ENCODE data around the gene DAPK2.
A peak's percentile ranks its signal among the peaks of the same experiment; 100 is the strongest.
"Not testable (repeated sequence)": the region's sequence is repeated elsewhere in the genome, so short reads cannot be mapped to it uniquely, and the experiment has no call there.

The DAPK2 gene

GRCh38 chr15:64070965-64071851, 24.9 kb upstream of the DAPK2 start:
- no peak for DNase-seq (ENCODE audit: low spot score)
- in situ Hi-C loops (cut with MboI; ENCODE audit: low pct_unique_long_range_greater_than_20kb, low sequenced_read_pairs, unreplicated experiment), result loop anchor here (25.0 kb wide), 3 partner anchors 309 to 609 kb away; no protein-coding TSS in a partner anchor
- TF ChIP-seq, protein P1, sequence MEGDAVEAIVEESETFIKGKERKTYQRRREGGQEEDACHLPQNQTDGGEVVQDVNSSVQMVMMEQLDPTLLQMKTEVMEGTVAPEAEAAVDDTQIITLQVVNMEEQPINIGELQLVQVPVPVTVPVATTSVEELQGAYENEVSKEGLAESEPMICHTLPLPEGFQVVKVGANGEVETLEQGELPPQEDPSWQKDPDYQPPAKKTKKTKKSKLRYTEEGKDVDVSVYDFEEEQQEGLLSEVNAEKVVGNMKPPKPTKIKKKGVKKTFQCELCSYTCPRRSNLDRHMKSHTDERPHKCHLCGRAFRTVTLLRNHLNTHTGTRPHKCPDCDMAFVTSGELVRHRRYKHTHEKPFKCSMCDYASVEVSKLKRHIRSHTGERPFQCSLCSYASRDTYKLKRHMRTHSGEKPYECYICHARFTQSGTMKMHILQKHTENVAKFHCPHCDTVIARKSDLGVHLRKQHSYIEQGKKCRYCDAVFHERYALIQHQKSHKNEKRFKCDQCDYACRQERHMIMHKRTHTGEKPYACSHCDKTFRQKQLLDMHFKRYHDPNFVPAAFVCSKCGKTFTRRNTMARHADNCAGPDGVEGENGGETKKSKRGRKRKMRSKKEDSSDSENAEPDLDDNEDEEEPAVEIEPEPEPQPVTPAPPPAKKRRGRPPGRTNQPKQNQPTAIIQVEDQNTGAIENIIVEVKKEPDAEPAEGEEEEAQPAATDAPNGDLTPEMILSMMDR (IDR thresholded peaks at IDR 0.05; ENCODE audit: extremely low read depth, insufficient read depth, missing control alignments), result no peak

- in situ Hi-C loops (cut with MboI; ENCODE audit: low pct_unique_long_range_greater_than_20kb, low sequenced_read_pairs, unreplicated experiment), result loop anchor here (25.0 kb wide), 3 partner anchors 308 to 608 kb away; no protein-coding TSS in a partner anchor
- no peak for DNase-seq (ENCODE audit: low spot score)
Observed at GRCh38 chr15:64070106-64070505, 23.8 kb upstream of the DAPK2 start.

DNA sequence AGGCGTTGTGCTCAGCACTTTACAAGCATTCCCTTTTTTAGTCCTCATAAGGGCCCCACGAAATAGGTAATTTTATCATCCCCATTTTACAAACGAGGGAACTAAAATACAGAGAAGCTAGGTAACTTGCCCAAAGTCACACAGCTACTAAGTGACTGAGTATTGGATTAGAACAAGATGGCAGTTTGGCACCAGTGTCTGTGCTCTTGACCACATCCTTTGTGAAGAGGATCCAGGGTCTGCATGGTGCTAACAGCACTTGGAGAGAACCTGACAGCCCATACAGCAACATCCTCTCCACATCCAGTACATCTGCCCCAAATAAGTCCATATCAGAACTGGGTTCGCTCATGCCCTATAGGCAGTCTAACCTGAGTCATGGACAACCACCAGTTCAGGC, 21.8 kb upstream of the DAPK2 start:
- in situ Hi-C loops (cut with MboI; ENCODE audit: low pct_unique_long_range_greater_than_20kb, low sequenced_read_pairs, unreplicated experiment), result loop anchor here (25.0 kb wide), 3 partner anchors 306 to 606 kb away; no protein-coding TSS in a partner anchor
- TF ChIP-seq, protein P1 (IDR thresholded peaks at IDR 0.05; ENCODE audit: extremely low read depth, insufficient read depth, missing control alignments), result no peak
- no peak for DNase-seq (ENCODE audit: low spot score)

More at GRCh38 chr15:64070106-64070505, 23.8 kb upstream of the DAPK2 start:
- TF ChIP-seq, protein P1 (IDR thresholded peaks at IDR 0.05; ENCODE audit: extremely low read depth, insufficient read depth, missing control alignments), result no peak

- in situ Hi-C loops (cut with MboI; ENCODE audit: low pct_unique_long_range_greater_than_20kb, low sequenced_read_pairs, unreplicated experiment), result loop anchor here (25.0 kb wide), 3 partner anchors 305 to 605 kb away; no protein-coding TSS in a partner anchor
- peak; percentile 70 for DNase-seq (ENCODE audit: low spot score)
- TF ChIP-seq, protein P1 (IDR thresholded peaks at IDR 0.05; ENCODE audit: extremely low read depth, insufficient read depth, missing control alignments), result peak; percentile 74
Observed at GRCh38 chr15:64067564-64068030, 21.3 kb upstream of the DAPK2 start.

DNA sequence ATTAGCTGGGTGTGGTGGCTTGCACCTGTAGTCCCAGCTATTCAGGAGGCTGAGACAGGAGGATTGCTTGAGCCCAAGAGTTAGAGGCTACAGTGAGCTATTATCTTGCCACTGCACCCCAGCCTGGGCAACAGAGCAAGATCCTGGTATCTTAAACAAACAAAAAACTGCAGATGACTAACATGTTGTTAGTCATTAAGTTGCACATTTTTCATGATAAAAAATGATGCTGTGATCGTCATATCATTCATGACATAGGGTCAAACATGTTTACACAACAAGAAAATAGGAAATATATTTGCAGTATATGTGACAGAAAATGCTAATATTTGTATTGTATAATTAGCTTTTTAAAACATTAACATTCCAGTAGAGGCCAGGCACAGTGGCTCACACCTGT, 20.2 kb upstream of the DAPK2 start:
- no peak for DNase-seq (ENCODE audit: low spot score)
- TF ChIP-seq, protein P1 (IDR thresholded peaks at IDR 0.05; ENCODE audit: extremely low read depth, insufficient read depth, missing control alignments), result no peak
- in situ Hi-C loops (cut with MboI; ENCODE audit: low pct_unique_long_range_greater_than_20kb, low sequenced_read_pairs, unreplicated experiment), result loop anchor here (25.0 kb wide), 3 partner anchors 304 to 604 kb away; no protein-coding TSS in a partner anchor

GRCh38 chr15:64060716-64061115, 14.4 kb upstream of the DAPK2 start:
- in situ Hi-C loops (cut with MboI; ENCODE audit: low pct_unique_long_range_greater_than_20kb, low sequenced_read_pairs, unreplicated experiment), result loop anchor here (25.0 kb wide), 3 partner anchors 298 to 598 kb away; no protein-coding TSS in a partner anchor
- no peak for DNase-seq (ENCODE audit: low spot score)
- TF ChIP-seq, protein P1 (IDR thresholded peaks at IDR 0.05; ENCODE audit: extremely low read depth, insufficient read depth, missing control alignments), result no peak

GRCh38 chr15:64059104-64059503, 12.8 kb upstream of the DAPK2 start:
- in situ Hi-C loops (cut with MboI; ENCODE audit: low pct_unique_long_range_greater_than_20kb, low sequenced_read_pairs, unreplicated experiment), result loop anchor here (10.0 to 25.0 kb wide), 4 partner anchors 234 to 597 kb away; no protein-coding TSS in a partner anchor

More at GRCh38 chr15:64059104-64059503, 12.8 kb upstream of the DAPK2 start:
- not testable (repeated sequence) for DNase-seq (ENCODE audit: low spot score)

Measured in GM13977 (cell line).